GM10266 (cell line): Measurements from ENCODE around the gene ADM5.

Experiments
- DNase-seq: peaks from one replicate; pipeline ENCODE4 v3.0.0; 2012; ENCODE audit errors: extremely low spot score
- CTCF ChIP-seq: IDR thresholded peaks from 2 replicates; pipeline ENCODE4 v1.5.1; 2012; ENCODE audit warnings: mild to moderate bottlenecking, low read depth; ENCODE audit not compliant: control insufficient read depth, insufficient read depth; ENCODE audit errors: missing control alignments

ADM5 gene

GRCh38 chr19:49730166-49730565 lies 40.8 kb downstream of the ADM5 start:
- no peak for TF ChIP-seq CTCF
- no peak for DNase-seq

GRCh38 chr19:49738268-49738667 lies 48.9 kb downstream of the ADM5 start:
- DNase-seq, result no peak
- no peak for TF ChIP-seq CTCF

GRCh38 chr19:49739098-49739497 lies 49.7 kb downstream of the ADM5 start:
- no peak for DNase-seq

GRCh38 chr19:49739933-49740332 lies 50.5 kb downstream of the ADM5 start:
- no peak for DNase-seq
- no peak for TF ChIP-seq CTCF

More at GRCh38 chr19:49739098-49739497, 49.7 kb downstream of the ADM5 start:
- no peak for TF ChIP-seq CTCF
